ENCODE measurements around the gene VPS16. TPM values are rescaled to one million over a fixed set of nuclear protein-coding genes. Genes with fewer than 3 reads are reported as not detected.

VPS16 gene
- polyA plus RNA-seq, 2 of the 4 experiments (the other 2 are of a cell fraction) = 33.0 to 37.5 TPM

DNA sequence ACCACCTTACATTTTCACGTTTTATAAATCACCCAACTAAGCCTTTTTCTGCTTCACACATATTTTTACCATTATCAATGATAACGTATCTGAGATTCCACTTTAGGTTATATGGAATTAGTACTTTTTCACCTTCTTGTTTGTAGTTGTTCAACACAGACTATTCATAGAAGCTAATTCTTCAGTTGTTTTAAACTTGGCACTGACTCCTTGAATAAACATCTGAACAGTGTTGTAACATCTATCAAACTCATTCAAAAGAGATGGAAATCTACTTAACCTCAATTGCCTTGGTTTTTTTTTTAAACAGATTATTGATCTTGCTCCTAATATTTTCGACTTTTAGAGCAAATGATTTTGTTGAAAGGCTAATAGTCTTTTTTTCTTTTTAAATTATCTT is 67.0 kb downstream of the VPS16 start (continued):
- TF ChIP-seq HEYL (CRISPR knock-in tag; IDR thresholded peaks at IDR 0.05) = no peak

DNA sequence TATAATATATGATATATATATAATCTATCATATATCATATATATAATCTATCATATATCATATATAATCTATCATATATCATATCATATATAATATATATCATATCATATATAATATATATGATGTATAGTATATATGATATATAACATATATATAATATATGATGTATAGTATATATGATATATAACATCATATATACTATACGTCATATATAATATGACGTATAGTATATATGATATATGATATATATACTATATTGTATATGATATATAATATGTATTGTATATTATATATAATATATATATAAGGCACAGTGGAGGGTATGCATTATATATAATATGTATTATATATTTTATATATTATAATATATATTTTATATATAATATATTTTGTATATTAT is 69.4 kb downstream of the VPS16 start:
- Histone ChIP-seq H3K9me3 (no peaks in the 10 kb centered on the region; the same call in 2 of the 3 replicates), H3K4me1 (no peaks in the 10 kb centered on the region), H3K27ac (no peak overlapping the region), H3K4me2 (no peak overlapping the region), H3K4me3 (no peak overlapping the region)
- ATAC-seq = no peak
- FAIRE-seq = no peak
- no peak for DNase-seq (ENCODE audit: low read depth in 1 of 2, low spot score in 1 of 2)
- POLR2A ChIA-PET = no interaction called here
- CTCF ChIA-PET = no interaction called here
- TF ChIP-seq MYC (IDR thresholded peaks at IDR 0.05; ENCODE audit: borderline replicate concordance, low read length) = no peak
- TF ChIP-seq RAD21 (conservative IDR thresholded peaks at IDR 0.05 in 1 of 2, IDR thresholded peaks at IDR 0.05 in 1 of 2) = no peak
- TF ChIP-seq FOXS1 (CRISPR knock-in tag; IDR thresholded peaks at IDR 0.05) = no peak
- no peak for TF ChIP-seq POLR2A (IDR thresholded peaks at IDR 0.05; ENCODE audit: low read length)
- no peak for TF ChIP-seq KDM1A (IDR thresholded peaks at IDR 0.05; ENCODE audit: low read depth)
- no peak for TF ChIP-seq EP300 (IDR thresholded peaks at IDR 0.05)
- WGBS (ENCODE audit: missing lambda C conversion rate) = 62% methylated on average over 2 of the region's 2 CpGs

DNA sequence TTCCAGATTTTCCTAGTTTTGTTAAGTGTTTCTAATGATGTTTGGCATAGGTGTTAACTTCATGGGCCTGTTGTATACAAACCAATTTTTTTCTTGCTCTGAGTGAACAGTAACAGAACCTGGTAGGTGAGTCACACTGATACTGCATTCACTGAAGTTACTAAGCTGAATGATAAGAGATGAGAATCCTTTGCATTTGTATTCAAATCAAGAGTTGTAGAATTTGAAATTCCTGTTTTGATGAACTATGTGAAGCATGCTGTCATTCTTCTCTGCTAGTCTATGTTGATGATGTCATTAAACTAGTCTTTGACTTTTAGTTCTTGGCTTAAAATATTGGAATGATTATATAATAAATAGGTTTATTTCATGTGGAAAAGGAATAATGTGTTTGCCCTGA is 70.7 kb downstream of the VPS16 start:
- no peak for TF ChIP-seq MAFK (IDR thresholded peaks at IDR 0.05; ENCODE audit: partially characterized antibody)
- TF ChIP-seq POLR2A (IDR thresholded peaks at IDR 0.05; ENCODE audit: low read length) = no peak
- TF ChIP-seq MYC (IDR thresholded peaks at IDR 0.05; ENCODE audit: borderline replicate concordance, low read length) = no peak
- no peak for TF ChIP-seq KDM5A (IDR thresholded peaks at IDR 0.05)
- TF ChIP-seq HDAC2 (IDR thresholded peaks at IDR 0.05) = no peak
- TF ChIP-seq CBX8 (IDR thresholded peaks at IDR 0.05) = no peak
- TF ChIP-seq JUN (IDR thresholded peaks at IDR 0.05) = no peak
- ATAC-seq (no peak), FAIRE-seq (peak; percentile 98), DNase-seq (ENCODE audit: low read depth in 1 of 2, low spot score in 1 of 2) (no peak)
- ChIA-PET POLR2A (no interaction called here), CTCF (interaction anchor here (1.2 kb wide), 1 partner anchor 24 kb away, joined by 3 read pairs; no protein-coding TSS in a partner anchor)
- Histone ChIP-seq H3K9me3 (0 out of 3 replicates have a peak, but pooled peaks cover 3% of the 10 kb centered on the region), H3K4me3 (no peak overlapping the region), H3K4me2 (no peak overlapping the region), H3K4me1 (no peaks in the 10 kb centered on the region), H3K27ac (no peak overlapping the region)

DNA sequence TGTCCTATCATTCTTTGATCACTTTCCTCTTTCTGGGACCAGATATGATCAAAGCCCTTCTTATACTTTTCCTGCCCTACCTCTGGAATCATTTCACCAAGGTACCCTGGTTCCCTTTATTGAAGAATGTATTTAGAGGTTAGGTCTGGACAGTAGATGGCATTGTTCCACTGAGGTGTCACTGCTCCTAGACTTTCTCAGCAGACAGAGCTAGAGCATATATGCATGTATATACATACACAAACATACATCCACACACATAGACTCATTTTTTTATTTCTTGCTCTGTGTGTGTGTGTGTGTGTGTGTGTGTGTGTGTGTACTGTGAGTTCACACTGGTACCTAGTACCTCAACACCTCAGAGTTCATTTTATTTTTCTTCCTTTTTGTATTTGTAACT is 73.6 kb downstream of the VPS16 start:
- TF ChIP-seq RAD21 (conservative IDR thresholded peaks at IDR 0.05 in 1 of 2, IDR thresholded peaks at IDR 0.05 in 1 of 2) (peak; percentile 55 to 61; a peak in 4 of 5 replicates), SMC3 (IDR thresholded peaks at IDR 0.05) (peak; percentile 39; the same call in 2 of the 3 replicates), PHF8 (IDR thresholded peaks at IDR 0.05; ENCODE audit: borderline replicate concordance, low read depth) (no peak)
- TF ChIP-seq, protein P1, sequence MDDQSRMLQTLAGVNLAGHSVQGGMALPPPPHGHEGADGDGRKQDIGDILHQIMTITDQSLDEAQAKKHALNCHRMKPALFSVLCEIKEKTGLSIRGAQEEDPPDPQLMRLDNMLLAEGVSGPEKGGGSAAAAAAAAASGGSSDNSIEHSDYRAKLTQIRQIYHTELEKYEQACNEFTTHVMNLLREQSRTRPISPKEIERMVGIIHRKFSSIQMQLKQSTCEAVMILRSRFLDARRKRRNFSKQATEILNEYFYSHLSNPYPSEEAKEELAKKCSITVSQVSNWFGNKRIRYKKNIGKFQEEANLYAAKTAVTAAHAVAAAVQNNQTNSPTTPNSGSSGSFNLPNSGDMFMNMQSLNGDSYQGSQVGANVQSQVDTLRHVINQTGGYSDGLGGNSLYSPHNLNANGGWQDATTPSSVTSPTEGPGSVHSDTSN (IDR thresholded peaks at IDR 0.05) = no peak
- TF ChIP-seq, protein P2, sequence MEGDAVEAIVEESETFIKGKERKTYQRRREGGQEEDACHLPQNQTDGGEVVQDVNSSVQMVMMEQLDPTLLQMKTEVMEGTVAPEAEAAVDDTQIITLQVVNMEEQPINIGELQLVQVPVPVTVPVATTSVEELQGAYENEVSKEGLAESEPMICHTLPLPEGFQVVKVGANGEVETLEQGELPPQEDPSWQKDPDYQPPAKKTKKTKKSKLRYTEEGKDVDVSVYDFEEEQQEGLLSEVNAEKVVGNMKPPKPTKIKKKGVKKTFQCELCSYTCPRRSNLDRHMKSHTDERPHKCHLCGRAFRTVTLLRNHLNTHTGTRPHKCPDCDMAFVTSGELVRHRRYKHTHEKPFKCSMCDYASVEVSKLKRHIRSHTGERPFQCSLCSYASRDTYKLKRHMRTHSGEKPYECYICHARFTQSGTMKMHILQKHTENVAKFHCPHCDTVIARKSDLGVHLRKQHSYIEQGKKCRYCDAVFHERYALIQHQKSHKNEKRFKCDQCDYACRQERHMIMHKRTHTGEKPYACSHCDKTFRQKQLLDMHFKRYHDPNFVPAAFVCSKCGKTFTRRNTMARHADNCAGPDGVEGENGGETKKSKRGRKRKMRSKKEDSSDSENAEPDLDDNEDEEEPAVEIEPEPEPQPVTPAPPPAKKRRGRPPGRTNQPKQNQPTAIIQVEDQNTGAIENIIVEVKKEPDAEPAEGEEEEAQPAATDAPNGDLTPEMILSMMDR (IDR thresholded peaks at IDR 0.05) = peak; percentile 51
- Histone ChIP-seq H3K9me3 (0 out of 3 replicates have a peak, but pooled peaks cover 5% of the 10 kb centered on the region), H3K4me1 (peaks cover 9% of the 10 kb centered on the region), H3K4me2 (no peak overlapping the region), H3K27ac (no peak overlapping the region), H3K4me3 (no peak overlapping the region)
- POLR2A ChIA-PET = no interaction called here
- peak in 1 of 2 experiments; percentile 38 for DNase-seq (ENCODE audit: low read depth in 1 of 2, low spot score in 1 of 2)
- CTCF ChIA-PET = interaction anchor here (0.6 to 1.2 kb wide), 6 partner anchors 9 to 122 kb away, joined by 3 to 5 read pairs (median 3); no protein-coding TSS in a partner anchor
- FAIRE-seq = peak; percentile 7
- peak; percentile 71 to 77; a peak in 3 of 6 replicates for ATAC-seq

Other genes with a start within 250 kb of the VPS16 start
- 471 and 571 TPM in 2 replicates for gene NOP56, start 188.1 kb upstream of the VPS16 start, polyA plus RNA-seq (2011; rRNA removed)
- 658 to 761 TPM (median 681 TPM) in 3 replicates for gene NOP56, start 188.1 kb upstream of the VPS16 start, polyA plus RNA-seq (2017; fragmentation: RNase III; extraction: RNeasy Plus Mini Kit Qiagen cat#74134 plus additional on column Dnase treatment)
- gene IDH3B, start 176.5 kb upstream of the VPS16 start, polyA plus RNA-seq (2011; rRNA removed) = 188 and 200 TPM in 2 replicates
- gene IDH3B, start 176.5 kb upstream of the VPS16 start, polyA plus RNA-seq (2017; fragmentation: RNase III; extraction: RNeasy Plus Mini Kit Qiagen cat#74134 plus additional on column Dnase treatment) = 141 to 154 TPM (median 149 TPM) in 3 replicates
- gene EBF4, start 148.0 kb upstream of the VPS16 start, polyA plus RNA-seq (2011; rRNA removed) = 2.2 and 2.9 TPM in 2 replicates
- 1.5 to 3.2 TPM (median 2.8 TPM) in 3 replicates for gene EBF4, start 148.0 kb upstream of the VPS16 start, polyA plus RNA-seq (2017; fragmentation: RNase III; extraction: RNeasy Plus Mini Kit Qiagen cat#74134 plus additional on column Dnase treatment)
- not detected in 2 replicates for gene CPXM1, start 40.1 kb upstream of the VPS16 start, polyA plus RNA-seq (2011; rRNA removed)
- not detected in 3 replicates for gene CPXM1, start 40.1 kb upstream of the VPS16 start, polyA plus RNA-seq (2017; fragmentation: RNase III; extraction: RNeasy Plus Mini Kit Qiagen cat#74134 plus additional on column Dnase treatment)
- gene C20orf141, start 25.8 kb upstream of the VPS16 start, polyA plus RNA-seq (2011; rRNA removed) = 0.16 and 0.24 TPM in 2 replicates
- gene C20orf141, start 25.8 kb upstream of the VPS16 start, polyA plus RNA-seq (2017; fragmentation: RNase III; extraction: RNeasy Plus Mini Kit Qiagen cat#74134 plus additional on column Dnase treatment) = 0.29 to 0.56 TPM (median 0.54 TPM) in 3 replicates
- gene TMEM239, start 24.4 kb upstream of the VPS16 start, polyA plus RNA-seq (2011; rRNA removed) = not detected in 2 replicates
- not detected in 3 replicates for gene TMEM239, start 24.4 kb upstream of the VPS16 start, polyA plus RNA-seq (2017; fragmentation: RNase III; extraction: RNeasy Plus Mini Kit Qiagen cat#74134 plus additional on column Dnase treatment)
- 25.7 and 31.4 TPM in 2 replicates for gene PCED1A, start 90 bp upstream of the VPS16 start, polyA plus RNA-seq (2011; rRNA removed)
- gene PCED1A, start 90 bp upstream of the VPS16 start, polyA plus RNA-seq (2017; fragmentation: RNase III; extraction: RNeasy Plus Mini Kit Qiagen cat#74134 plus additional on column Dnase treatment) = 30.5 to 43.8 TPM (median 43.2 TPM) in 3 replicates
- 74.4 and 83.2 TPM in 2 replicates for gene PTPRA, start 32.7 kb downstream of the VPS16 start, polyA plus RNA-seq (2011; rRNA removed)
- 26.5 to 29.8 TPM (median 29.2 TPM) in 3 replicates for gene PTPRA, start 32.7 kb downstream of the VPS16 start, polyA plus RNA-seq (2017; fragmentation: RNase III; extraction: RNeasy Plus Mini Kit Qiagen cat#74134 plus additional on column Dnase treatment)
- not detected in 2 replicates for gene GNRH2, start 202.9 kb downstream of the VPS16 start, polyA plus RNA-seq (2011; rRNA removed)
- gene GNRH2, start 202.9 kb downstream of the VPS16 start, polyA plus RNA-seq (2017; fragmentation: RNase III; extraction: RNeasy Plus Mini Kit Qiagen cat#74134 plus additional on column Dnase treatment) = 0.12 to 0.20 TPM in 2 of 3 replicates, not detected in the other
- gene MRPS26, start 205.3 kb downstream of the VPS16 start, polyA plus RNA-seq (2011; rRNA removed) = 69.4 and 71.3 TPM in 2 replicates
- gene MRPS26, start 205.3 kb downstream of the VPS16 start, polyA plus RNA-seq (2017; fragmentation: RNase III; extraction: RNeasy Plus Mini Kit Qiagen cat#74134 plus additional on column Dnase treatment) = 106 to 111 TPM (median 107 TPM) in 3 replicates
- gene OXT, start 230.9 kb downstream of the VPS16 start, polyA plus RNA-seq (2011; rRNA removed) = not detected in 2 replicates
- gene OXT, start 230.9 kb downstream of the VPS16 start, polyA plus RNA-seq (2017; fragmentation: RNase III; extraction: RNeasy Plus Mini Kit Qiagen cat#74134 plus additional on column Dnase treatment) = not detected in 3 replicates
- gene AVP, start 244.0 kb downstream of the VPS16 start, polyA plus RNA-seq (2011; rRNA removed) = not detected in 2 replicates
- not detected in 3 replicates for gene AVP, start 244.0 kb downstream of the VPS16 start, polyA plus RNA-seq (2017; fragmentation: RNase III; extraction: RNeasy Plus Mini Kit Qiagen cat#74134 plus additional on column Dnase treatment)

Measured in A549 (cell line).